ENCODE data around the gene INTS7. TPM values are rescaled to one million over a fixed set of nuclear protein-coding genes. Genes with fewer than 3 reads are reported as not detected.
"Not testable (repeated sequence)": the region's sequence is repeated elsewhere in the genome, so short reads cannot be mapped to it uniquely, and the experiment has no call there.

Gene INTS7
- total RNA-seq, 2 donors from 2014 or later: 4.7 to 16.9 TPM

DNA sequence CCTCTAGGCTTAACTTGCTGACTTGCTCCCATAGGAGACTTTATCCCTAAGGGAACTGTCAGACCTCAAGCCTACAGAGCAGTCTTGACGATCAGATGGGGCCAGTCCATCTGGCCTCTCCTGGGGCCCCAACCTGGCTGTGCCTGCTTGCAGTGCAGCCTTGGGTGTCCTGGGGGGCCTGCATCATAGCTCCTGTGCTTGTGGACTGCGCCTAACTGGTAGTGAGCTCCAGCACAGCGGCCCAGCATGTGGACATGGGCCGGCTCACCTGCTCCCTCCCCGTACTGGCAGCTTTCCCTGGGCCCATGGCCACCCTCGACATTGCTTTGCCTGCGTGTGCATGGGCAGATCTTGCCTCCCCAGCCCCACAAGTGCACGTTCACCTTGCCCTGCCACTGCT lies 76.1 kb downstream of the INTS7 start:
- Histone ChIP-seq H3K27me3 (replicated peaks; ENCODE audit: insufficient read depth) (no peaks in the 10 kb centered on the region), H3K27ac (no peak overlapping the region), H3K9me3 (no peaks in the 10 kb centered on the region), H3K4me3 (no peak overlapping the region), H3K36me3 (no peaks in the 10 kb centered on the region), H3K4me1 (ENCODE audit: control insufficient read depth in 1 of 2, low read depth in 2 of 2) (no peaks in the 10 kb centered on the region)
- DNase-seq (ENCODE audit: low spot score) (no peak), ATAC-seq (ENCODE audit: insufficient number of reproducible peaks, low FRiP score, low read depth) (no peak)
- TF ChIP-seq, protein P1, sequence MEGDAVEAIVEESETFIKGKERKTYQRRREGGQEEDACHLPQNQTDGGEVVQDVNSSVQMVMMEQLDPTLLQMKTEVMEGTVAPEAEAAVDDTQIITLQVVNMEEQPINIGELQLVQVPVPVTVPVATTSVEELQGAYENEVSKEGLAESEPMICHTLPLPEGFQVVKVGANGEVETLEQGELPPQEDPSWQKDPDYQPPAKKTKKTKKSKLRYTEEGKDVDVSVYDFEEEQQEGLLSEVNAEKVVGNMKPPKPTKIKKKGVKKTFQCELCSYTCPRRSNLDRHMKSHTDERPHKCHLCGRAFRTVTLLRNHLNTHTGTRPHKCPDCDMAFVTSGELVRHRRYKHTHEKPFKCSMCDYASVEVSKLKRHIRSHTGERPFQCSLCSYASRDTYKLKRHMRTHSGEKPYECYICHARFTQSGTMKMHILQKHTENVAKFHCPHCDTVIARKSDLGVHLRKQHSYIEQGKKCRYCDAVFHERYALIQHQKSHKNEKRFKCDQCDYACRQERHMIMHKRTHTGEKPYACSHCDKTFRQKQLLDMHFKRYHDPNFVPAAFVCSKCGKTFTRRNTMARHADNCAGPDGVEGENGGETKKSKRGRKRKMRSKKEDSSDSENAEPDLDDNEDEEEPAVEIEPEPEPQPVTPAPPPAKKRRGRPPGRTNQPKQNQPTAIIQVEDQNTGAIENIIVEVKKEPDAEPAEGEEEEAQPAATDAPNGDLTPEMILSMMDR (IDR thresholded peaks at IDR 0.05): no peak

DNA sequence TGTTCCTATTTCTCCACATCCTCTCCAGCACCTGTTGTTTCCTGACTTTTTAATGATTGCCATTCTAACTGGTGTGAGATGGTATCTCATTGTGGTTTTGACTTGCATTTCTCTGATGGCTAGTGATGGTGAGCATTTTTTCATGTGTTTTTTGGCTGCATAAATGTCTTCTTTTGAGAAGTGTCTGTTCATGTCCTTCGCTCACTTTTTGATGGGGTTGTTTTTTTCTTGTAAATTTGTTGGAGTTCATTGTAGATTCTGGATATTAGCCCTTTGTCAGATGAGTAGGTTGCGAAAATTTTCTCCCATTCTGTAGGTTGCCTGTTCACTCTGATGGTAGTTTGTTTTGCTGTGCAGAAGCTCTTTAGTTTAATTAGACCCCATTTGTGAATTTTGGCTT lies 81.3 kb downstream of the INTS7 start:
- ATAC-seq (ENCODE audit: insufficient number of reproducible peaks, low FRiP score, low read depth); H3K9me3 ChIP-seq; H3K4me1 ChIP-seq (ENCODE audit: control insufficient read depth in 1 of 2, low read depth in 2 of 2); H3K27ac ChIP-seq; H3K27me3 ChIP-seq (replicated peaks; ENCODE audit: insufficient read depth); H3K36me3 ChIP-seq; H3K4me3 ChIP-seq; DNase-seq (ENCODE audit: low spot score): not testable (repeated sequence)

DNA sequence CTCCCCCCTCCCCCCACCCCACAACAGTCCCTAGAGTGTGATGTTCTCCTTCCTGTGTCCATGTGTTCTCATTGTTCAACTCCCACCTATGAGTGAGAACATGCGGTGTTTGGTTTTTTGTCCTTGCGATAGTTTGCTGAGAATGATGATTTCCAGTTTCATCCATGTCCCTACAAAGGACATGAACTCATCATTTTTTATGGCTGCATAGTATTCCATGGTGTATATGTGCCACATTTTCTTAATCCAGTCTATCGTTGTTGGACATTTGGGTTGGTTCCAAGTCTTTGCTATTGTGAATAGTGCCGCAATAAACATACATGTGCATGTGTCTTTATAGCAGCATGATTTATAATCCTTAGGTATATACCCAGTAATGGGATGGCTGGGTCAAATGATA lies 81.8 kb downstream of the INTS7 start:
- not testable (repeated sequence) for H3K4me1 ChIP-seq (ENCODE audit: control insufficient read depth in 1 of 2, low read depth in 2 of 2); H3K36me3 ChIP-seq; H3K27ac ChIP-seq; H3K4me3 ChIP-seq; H3K27me3 ChIP-seq (replicated peaks; ENCODE audit: insufficient read depth); DNase-seq (ENCODE audit: low spot score); ATAC-seq (ENCODE audit: insufficient number of reproducible peaks, low FRiP score, low read depth); H3K9me3 ChIP-seq

DNA sequence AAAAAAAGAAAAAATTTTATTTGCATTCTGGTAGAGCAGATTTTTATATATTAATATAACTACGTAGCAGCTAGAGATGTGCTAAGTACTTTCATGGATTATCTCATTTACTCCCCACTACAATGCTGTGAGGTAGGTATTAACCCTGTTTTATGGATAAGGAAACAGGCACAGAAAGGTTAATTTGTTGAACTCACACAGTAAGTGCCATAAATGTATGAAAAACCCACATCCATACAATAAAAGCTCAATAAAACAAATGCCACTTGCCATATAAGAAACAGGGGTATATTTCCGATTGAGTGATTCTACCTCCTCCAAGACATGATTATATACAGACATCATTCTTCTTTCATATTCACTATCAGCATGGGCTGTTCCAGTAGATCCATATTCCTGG lies 83.1 kb downstream of the INTS7 start:
- Histone ChIP-seq H3K27me3 (replicated peaks; ENCODE audit: insufficient read depth) (no peaks in the 10 kb centered on the region), H3K9me3 (no peaks in the 10 kb centered on the region), H3K27ac (no peak overlapping the region), H3K4me3 (no peak overlapping the region), H3K4me1 (ENCODE audit: control insufficient read depth in 1 of 2, low read depth in 2 of 2) (no peaks in the 10 kb centered on the region), H3K36me3 (peaks cover 2% of the 10 kb centered on the region)
- ATAC-seq (ENCODE audit: insufficient number of reproducible peaks, low FRiP score, low read depth): no peak
- TF ChIP-seq, protein P1 (IDR thresholded peaks at IDR 0.05): no peak
- DNase-seq (ENCODE audit: low spot score): no peak

DNA sequence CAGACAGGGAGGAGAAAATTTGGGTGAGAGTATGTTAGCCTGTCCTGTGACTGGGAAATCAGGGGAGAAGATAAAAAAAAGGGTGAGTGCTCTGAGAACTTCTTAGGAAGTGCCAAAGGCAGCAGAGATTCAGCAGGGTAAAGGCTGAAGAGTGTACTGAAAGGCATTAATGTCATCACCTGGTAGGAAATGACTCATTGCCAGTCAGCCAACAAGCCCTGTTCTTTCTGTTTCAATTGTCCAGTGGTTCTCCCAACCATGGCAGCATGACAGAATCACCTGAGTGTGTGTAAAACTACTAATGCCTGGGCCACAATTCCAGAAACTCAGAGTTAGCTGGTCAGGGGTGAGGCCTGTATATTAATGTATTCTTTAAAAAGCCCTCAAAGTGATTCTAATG lies 83.5 kb downstream of the INTS7 start:
- H3K4me1 ChIP-seq (ENCODE audit: control insufficient read depth in 1 of 2, low read depth in 2 of 2): no peaks in the 10 kb centered on the region
- TF ChIP-seq, protein P1 (IDR thresholded peaks at IDR 0.05): no peak
- H3K27ac ChIP-seq: no peak overlapping the region
- H3K4me3 ChIP-seq: no peak overlapping the region
- no peaks in the 10 kb centered on the region for H3K9me3 ChIP-seq
- DNase-seq (ENCODE audit: low spot score) (no peak), ATAC-seq (ENCODE audit: insufficient number of reproducible peaks, low FRiP score, low read depth) (no peak)
- peaks cover 2% of the 10 kb centered on the region for H3K36me3 ChIP-seq
- no peaks in the 10 kb centered on the region for H3K27me3 ChIP-seq (replicated peaks; ENCODE audit: insufficient read depth)

DNA sequence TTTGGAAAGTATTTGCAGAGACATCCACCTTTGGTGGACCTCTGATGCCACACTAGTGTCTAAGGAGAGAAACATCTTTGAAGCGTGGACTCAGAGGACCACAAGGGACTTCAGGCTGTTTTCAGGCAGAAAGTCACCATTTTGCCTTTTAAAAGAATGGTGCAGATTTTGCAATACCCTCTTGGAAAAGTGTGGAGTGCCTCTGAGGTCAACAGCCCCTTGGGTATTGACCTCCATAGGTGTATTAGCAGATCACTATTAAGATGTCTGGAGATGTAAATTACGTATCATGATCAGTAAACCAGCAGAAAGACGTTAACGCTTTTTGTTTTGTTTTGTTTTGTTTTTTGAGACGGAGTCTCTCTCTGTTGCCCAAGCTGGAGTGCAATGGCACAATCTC lies 87.0 kb downstream of the INTS7 start:
- DNase-seq (ENCODE audit: low spot score) (no peak), ATAC-seq (ENCODE audit: insufficient number of reproducible peaks, low FRiP score, low read depth) (no peak)
- TF ChIP-seq, protein P1 (IDR thresholded peaks at IDR 0.05): no peak
- H3K4me3 ChIP-seq: no peak overlapping the region
- H3K9me3 ChIP-seq: no peaks in the 10 kb centered on the region
- H3K4me1 ChIP-seq (ENCODE audit: control insufficient read depth in 1 of 2, low read depth in 2 of 2): no peaks in the 10 kb centered on the region
- H3K27ac ChIP-seq: no peak overlapping the region
- H3K36me3 ChIP-seq: peaks cover 2% of the 10 kb centered on the region
- no peaks in the 10 kb centered on the region for H3K27me3 ChIP-seq (replicated peaks; ENCODE audit: insufficient read depth)
